BJ (cell line): ENCODE data around the gene JAKMIP1. TPM values are rescaled to one million over a fixed set of nuclear protein-coding genes. Genes with fewer than 3 reads are reported as not detected.

Experiments used
- CTCF ChIA-PET: fragments of 350-600 bp; formaldehyde crosslinking; extraction: SDS; loops from one replicate; lab custom pipeline; 2021; ENCODE audit warnings: antibody characterized with exemption, inconsistent platforms; lab: Yijun Ruan, JAX
- POLR2A ChIA-PET: fragments of 300-600 bp; sonication (Branson Sonifier 250); formaldehyde crosslinking; extraction: SDS; loops from one replicate; lab custom pipeline; 2021; ENCODE audit warnings: antibody characterized with exemption; lab: Charles Lee
- DNase-seq: peaks from one replicate; pipeline ENCODE4 v3.0.0-alpha.2; 2011; ENCODE audit warnings: low read depth
- H3K27me3 ChIP-seq: 2 replicates; pipeline ENCODE4 v1.6.0; 2011; ENCODE audit warnings: low read length; ENCODE audit not compliant: control insufficient read depth, insufficient read depth
- H3K36me3 ChIP-seq: 2 replicates; pipeline ENCODE4 v1.5.1; 2011; ENCODE audit warnings: low read length; ENCODE audit not compliant: control insufficient read depth, insufficient read depth
- H3K4me3 ChIP-seq: 2 replicates; pipeline ENCODE4 v1.5.1; 2011; ENCODE audit warnings: low read depth, mild to moderate bottlenecking, control low read depth, low read length
- polyA plus RNA-seq: library from polyadenylated mRNA; depleted of rRNA; stranded (reverse); fragments of >200 nt; gene quantifications from 2 replicates; pipeline ENCODE4 v1.2.3, GENCODE V29; 2011
- TF ChIP-seq, protein P1 (sequence below): IDR thresholded peaks from 2 replicates; pipeline ENCODE4 v1.5.1; 2011; ENCODE audit warnings: low read depth, mild to moderate bottlenecking, control low read depth, inconsistent platforms, low read length, moderate library complexity; ENCODE audit not compliant: insufficient read depth

Gene JAKMIP1
- polyA plus RNA-seq, 1 experiment: not detected

DNA sequence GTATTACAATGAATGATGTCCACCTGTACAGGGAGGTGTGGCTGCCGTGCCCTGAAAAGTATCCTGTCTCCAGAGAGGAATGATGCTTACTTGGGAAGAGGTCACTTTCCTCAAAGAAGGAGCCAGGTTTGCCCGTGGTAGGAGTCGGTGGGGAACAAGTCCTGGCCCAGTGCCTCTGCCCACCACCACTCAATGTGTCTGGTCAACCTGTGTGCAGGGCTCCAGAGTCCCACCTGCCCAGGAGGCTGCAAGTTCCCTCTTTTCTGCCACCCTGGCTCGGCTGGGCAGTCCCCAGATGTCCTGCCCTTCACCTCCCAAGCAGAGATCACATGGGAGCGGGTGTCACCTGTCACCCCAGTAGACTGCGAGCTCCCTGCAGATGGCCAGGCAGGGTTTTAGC is 106.7 kb downstream of the JAKMIP1 start:
- H3K27me3 ChIP-seq: no peaks in the 10 kb centered on the region
- H3K4me3 ChIP-seq: no peak overlapping the region
- DNase-seq: no peak
- ChIA-PET POLR2A (no interaction called here), CTCF (interaction anchor here (1.0 kb wide), 1 partner anchor 95 kb away, joined by 3 read pairs; no protein-coding TSS in a partner anchor)
- H3K36me3 ChIP-seq: no peaks in the 10 kb centered on the region
- TF ChIP-seq, protein P1, sequence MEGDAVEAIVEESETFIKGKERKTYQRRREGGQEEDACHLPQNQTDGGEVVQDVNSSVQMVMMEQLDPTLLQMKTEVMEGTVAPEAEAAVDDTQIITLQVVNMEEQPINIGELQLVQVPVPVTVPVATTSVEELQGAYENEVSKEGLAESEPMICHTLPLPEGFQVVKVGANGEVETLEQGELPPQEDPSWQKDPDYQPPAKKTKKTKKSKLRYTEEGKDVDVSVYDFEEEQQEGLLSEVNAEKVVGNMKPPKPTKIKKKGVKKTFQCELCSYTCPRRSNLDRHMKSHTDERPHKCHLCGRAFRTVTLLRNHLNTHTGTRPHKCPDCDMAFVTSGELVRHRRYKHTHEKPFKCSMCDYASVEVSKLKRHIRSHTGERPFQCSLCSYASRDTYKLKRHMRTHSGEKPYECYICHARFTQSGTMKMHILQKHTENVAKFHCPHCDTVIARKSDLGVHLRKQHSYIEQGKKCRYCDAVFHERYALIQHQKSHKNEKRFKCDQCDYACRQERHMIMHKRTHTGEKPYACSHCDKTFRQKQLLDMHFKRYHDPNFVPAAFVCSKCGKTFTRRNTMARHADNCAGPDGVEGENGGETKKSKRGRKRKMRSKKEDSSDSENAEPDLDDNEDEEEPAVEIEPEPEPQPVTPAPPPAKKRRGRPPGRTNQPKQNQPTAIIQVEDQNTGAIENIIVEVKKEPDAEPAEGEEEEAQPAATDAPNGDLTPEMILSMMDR: no peak

DNA sequence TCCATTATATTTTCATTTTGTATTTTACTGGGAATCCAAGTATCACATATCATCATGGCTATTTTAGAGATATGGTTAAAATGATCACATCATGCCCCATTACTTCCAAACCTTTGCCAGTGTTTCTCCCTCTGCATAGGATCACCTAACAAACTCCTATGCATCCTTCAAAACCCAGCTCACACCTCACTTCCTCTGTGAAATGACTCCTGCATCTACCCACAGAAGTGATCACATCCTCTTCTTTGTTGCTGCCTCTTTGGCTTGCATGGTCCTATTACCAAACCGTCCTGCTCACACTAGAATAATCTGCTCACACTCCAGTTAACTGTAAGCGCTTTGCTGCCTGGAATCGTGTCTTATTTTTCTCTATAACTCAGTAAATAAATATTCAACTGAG is 107.4 kb downstream of the JAKMIP1 start:
- TF ChIP-seq, protein P1: no peak
- ChIA-PET CTCF (no interaction called here), POLR2A (no interaction called here)
- H3K36me3 ChIP-seq: no peaks in the 10 kb centered on the region
- H3K4me3 ChIP-seq: no peak overlapping the region
- no peak for DNase-seq
- H3K27me3 ChIP-seq: no peaks in the 10 kb centered on the region

DNA sequence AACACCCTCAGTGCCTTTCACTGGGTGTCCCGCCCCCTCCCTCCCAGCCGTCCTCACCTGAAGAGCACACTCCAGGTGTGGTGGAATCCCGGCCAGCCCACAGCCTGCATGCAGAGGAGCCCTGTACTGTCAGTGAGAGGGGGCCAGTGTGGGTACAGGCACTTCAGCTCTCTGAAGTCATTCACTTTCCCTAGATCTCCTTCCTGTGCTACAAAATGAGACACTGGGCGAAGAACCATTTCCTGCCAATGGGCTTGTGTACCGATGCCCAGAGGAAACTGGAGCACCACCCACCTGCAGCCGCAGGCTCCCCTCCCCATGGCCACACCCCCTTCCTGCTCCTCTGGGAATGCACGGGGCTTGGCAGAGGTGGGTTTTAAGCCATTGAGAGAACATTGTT is 108.2 kb downstream of the JAKMIP1 start:
- no peak overlapping the region for H3K4me3 ChIP-seq
- POLR2A ChIA-PET: no interaction called here
- no peak for DNase-seq
- CTCF ChIA-PET: no interaction called here
- H3K27me3 ChIP-seq: no peaks in the 10 kb centered on the region
- TF ChIP-seq, protein P1: no peak
- H3K36me3 ChIP-seq: no peaks in the 10 kb centered on the region

DNA sequence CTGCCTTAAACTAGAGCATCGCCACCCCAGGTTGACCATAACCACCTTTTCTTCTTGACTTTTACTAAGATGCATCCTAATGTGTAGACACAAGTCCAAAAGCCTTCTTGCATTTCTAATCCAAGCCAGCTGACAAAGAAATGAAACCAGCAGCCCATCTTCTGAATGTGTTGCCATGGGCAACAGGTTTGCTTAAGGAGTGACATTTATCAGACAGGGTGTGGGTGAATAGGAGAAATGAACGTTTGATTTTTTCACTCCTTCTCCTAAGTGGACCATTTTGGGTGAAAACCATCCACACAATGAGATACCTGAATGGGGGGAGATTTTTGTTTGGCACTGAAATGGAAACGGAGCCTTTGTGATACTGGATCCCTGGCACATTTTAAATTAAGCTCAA is 109.4 kb downstream of the JAKMIP1 start:
- H3K36me3 ChIP-seq: no peaks in the 10 kb centered on the region
- no peak overlapping the region for H3K4me3 ChIP-seq
- ChIA-PET POLR2A (no interaction called here), CTCF (interaction anchor here (0.9 kb wide), 1 partner anchor 91 kb away, joined by 3 read pairs; no protein-coding TSS in a partner anchor)
- H3K27me3 ChIP-seq: no peaks in the 10 kb centered on the region
- DNase-seq: no peak
- TF ChIP-seq, protein P1: no peak

DNA sequence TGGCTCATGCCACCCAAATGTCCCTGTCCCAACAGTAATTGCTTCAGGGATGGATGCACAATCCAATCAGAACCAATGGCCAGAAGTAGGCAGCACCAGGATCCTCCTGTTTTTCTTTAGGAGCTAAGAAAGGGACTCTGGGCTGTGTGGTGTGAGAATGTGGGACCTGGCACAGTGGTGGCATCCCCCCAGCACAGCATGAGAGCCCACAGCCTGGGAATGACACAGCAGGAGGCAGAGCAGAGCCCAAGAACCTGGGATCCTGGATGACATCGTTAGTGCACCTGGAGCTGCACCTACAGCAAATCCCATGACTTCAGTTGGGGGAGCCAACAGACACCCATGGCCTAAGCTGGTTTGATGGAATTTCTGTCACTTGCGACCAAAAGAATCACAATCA is 111.4 kb downstream of the JAKMIP1 start:
- CTCF ChIA-PET: interaction anchor here (5.3 kb wide), 1 partner anchor 90 kb away, joined by 26 read pairs; no protein-coding TSS in a partner anchor
- TF ChIP-seq, protein P1: no peak
- no peaks in the 10 kb centered on the region for H3K27me3 ChIP-seq
- POLR2A ChIA-PET: no interaction called here
- H3K4me3 ChIP-seq: no peak overlapping the region
- H3K36me3 ChIP-seq: no peaks in the 10 kb centered on the region
- DNase-seq: no peak
